Activated naive CD8-positive, alpha-beta T cell treated with anti-CD3 and anti-CD28 coated beads, Interleukin-2, amount 50 U/mL, for 24 hours (primary cell): Measurements from ENCODE around the gene CMIP.

Experiments used
- ATAC-seq: fragments of 150-1000 bp; cut with Tn5 transposase; one replicate; pipeline ENCODE4 v1.10.0; 2021
- DNase-seq: peaks from one replicate; pipeline ENCODE4 v3.0.0; 2021
- H3K27ac Mint-ChIP-seq: one replicate; pipeline ENCODE4 v1.8.0; 2021; ENCODE audit warnings: mild to moderate bottlenecking, mixed read lengths
- H3K27me3 Mint-ChIP-seq: one replicate; pipeline ENCODE4 v1.8.0; 2021; ENCODE audit warnings: mixed read lengths
- H3K36me3 Mint-ChIP-seq: one replicate; pipeline ENCODE4 v1.8.0; 2021; ENCODE audit warnings: low read depth, mixed read lengths
- H3K4me1 Mint-ChIP-seq: one replicate; pipeline ENCODE4 v1.8.0; 2021; ENCODE audit warnings: mixed read lengths
- H3K4me3 Mint-ChIP-seq: one replicate; pipeline ENCODE4 v1.8.0; 2021; ENCODE audit warnings: mild to moderate bottlenecking, moderate library complexity, mixed read lengths
- H3K9me3 Mint-ChIP-seq: one replicate; pipeline ENCODE4 v1.8.0; 2021; ENCODE audit warnings: mixed read lengths

Gene CMIP

DNA sequence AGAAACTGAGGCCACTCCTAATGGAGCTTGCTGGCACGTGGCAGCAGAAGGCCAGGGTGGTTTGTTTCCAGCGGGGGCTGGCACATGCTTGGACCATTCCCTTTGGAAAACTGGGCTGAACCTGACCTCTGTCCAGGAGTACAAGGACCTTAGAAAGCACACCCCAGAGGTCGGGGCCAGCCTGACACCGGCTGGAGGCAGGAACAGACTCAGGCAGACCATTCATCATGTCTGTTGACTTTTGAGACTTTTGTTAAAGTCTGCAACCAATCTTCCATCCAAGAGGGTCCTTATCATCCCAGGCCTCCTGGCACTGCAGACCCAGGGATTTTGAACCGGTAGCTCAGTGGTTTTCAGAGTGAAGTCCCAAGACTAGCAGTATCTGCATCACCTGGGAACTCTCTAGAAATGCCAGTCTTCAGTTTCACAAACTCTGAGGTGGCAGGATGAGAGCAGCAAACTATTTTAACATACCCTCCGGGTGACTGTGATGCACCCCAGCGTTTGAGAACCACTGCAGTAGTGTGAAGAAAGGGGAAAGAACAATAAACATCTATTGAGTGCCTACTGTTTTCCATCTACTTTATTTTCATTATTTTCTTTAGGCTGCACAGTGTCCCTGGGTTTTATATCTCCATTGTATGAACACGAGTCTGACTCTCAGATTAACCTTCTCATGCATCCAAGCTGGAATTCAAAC is 189.2 kb downstream of the CMIP start:
- Mint-ChIP-seq H3K27me3 (no peaks in the 10 kb centered on the region), H3K9me3 (no peaks in the 10 kb centered on the region), H3K36me3 (no peaks in the 10 kb centered on the region), H3K27ac (peak overlapping the region; percentile 96), H3K4me1 (peaks cover 64% of the 10 kb centered on the region), H3K4me3 (no peak overlapping the region)
- ATAC-seq: no peak
- no peak for DNase-seq

DNA sequence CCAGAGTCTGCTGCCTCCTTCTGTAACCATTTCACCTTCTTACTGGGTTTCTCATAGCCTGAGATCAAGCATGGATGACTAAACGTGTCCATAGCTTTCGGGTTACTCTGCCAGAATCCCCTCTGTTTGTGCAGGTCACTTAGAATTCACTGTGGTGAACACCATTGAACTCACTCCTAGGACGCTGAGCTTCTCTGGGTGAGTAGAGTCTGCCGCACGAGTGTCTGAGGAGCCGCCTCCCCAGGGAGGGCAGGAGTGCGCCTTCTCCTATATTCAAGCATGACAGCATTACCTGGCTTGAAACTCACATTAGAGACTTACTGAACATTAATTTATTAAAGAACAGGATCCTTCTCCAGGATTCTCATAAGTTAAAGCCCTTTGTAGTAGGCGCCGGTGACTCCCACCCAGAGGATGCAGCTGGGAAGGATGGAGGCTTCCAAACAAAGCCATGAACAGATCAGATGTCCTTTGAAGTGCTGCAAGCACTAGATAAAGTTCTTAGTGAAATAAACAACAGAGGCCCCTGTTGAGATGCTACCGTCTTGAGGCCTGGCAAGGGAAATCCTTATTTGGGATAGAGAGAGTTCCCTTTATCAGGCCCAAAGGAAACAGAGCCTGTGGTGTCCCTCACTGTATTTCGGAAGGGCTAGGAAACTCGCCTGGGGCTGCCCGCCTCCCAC is 189.9 kb downstream of the CMIP start:
- H3K9me3 Mint-ChIP-seq: no peaks in the 10 kb centered on the region
- H3K27ac Mint-ChIP-seq: peak overlapping the region; percentile 96
- H3K4me1 Mint-ChIP-seq: peaks cover 60% of the 10 kb centered on the region
- no peaks in the 10 kb centered on the region for H3K36me3 Mint-ChIP-seq
- no peak for ATAC-seq
- H3K27me3 Mint-ChIP-seq: no peaks in the 10 kb centered on the region
- no peak for DNase-seq
- H3K4me3 Mint-ChIP-seq: peak overlapping the region; percentile 17

DNA sequence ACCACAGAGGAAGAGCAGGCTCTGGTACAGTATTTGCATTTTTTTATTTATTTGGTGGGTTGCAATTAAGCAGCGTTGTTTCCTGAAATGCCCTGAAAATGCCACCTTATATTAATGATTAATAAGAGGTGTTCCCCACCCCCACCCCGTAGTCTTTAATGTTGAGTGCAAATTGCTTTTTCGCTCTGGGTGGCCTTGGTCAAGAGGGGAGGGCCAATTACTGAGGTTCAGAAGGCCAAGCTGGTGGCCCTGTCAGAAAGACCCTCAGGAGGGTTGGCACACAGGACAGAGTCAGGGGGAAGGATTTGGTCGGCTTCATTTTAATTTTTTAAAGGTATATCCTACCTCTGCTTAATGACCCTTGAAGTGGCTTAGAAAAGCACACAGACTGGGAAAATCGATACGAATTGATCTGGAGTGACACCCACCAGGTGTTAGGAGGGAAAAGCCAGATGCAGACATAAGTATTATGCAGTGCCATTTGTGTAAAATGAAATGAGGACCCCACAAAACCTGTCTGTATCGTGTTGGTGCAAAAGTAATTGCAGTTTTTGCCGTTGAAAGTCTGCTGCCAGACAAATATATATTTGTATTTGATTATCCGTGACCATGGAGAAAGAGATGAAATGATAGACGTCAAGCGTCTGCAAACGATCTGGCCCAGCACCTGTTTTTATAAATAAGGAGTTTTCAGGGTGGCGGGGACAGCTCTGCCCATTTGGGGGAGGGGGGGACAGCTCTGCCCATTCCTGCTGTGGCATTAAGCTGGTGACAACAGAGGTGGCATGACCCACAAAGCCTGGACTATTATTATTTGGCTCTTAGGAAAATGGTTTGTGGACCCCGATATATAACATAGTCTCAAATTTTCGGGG is 190.7 kb downstream of the CMIP start:
- H3K27ac Mint-ChIP-seq: no peak overlapping the region
- no peaks in the 10 kb centered on the region for H3K27me3 Mint-ChIP-seq
- no peak for DNase-seq
- ATAC-seq: no peak
- H3K9me3 Mint-ChIP-seq: no peaks in the 10 kb centered on the region
- H3K4me1 Mint-ChIP-seq: peaks cover 53% of the 10 kb centered on the region
- no peak overlapping the region for H3K4me3 Mint-ChIP-seq
- H3K36me3 Mint-ChIP-seq: no peaks in the 10 kb centered on the region

DNA sequence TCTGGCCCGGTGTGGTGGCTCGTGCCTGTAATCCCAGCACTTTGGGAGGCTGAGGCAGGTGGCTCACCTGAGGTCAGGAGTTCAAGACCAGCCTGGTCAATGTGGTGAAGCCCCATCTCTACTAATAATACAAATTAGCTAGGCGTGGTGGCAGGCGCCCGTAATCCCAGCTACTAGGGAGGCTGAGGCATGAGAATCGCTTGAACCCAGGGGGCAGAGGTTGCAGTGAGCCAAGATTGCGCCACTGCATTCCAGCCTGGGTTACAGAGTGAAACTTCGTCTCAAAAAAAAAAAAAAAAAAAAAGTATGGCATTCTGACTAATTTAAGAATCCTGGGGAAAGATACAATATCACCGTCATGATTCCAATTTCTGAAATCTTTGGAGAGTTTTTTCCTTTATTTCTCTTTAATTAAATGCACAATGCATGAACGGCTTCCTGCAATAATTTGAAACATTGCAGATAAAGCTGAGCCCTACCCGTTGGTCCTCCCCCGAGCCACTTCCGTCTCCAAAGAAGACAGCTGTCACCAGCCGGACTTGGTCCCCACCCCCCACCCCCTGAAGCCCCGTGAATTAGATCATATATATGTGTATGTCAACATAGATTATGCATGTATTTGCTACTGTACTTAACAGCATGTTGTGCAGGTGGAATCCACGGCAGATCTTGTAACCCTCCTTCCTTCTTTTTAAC is 191.8 kb downstream of the CMIP start:
- Mint-ChIP-seq H3K27me3 (no peaks in the 10 kb centered on the region), H3K9me3 (no peaks in the 10 kb centered on the region), H3K36me3 (no peaks in the 10 kb centered on the region), H3K27ac (no peak overlapping the region), H3K4me3 (no peak overlapping the region), H3K4me1 (peaks cover 41% of the 10 kb centered on the region)
- ATAC-seq: no peak
- DNase-seq: no peak

DNA sequence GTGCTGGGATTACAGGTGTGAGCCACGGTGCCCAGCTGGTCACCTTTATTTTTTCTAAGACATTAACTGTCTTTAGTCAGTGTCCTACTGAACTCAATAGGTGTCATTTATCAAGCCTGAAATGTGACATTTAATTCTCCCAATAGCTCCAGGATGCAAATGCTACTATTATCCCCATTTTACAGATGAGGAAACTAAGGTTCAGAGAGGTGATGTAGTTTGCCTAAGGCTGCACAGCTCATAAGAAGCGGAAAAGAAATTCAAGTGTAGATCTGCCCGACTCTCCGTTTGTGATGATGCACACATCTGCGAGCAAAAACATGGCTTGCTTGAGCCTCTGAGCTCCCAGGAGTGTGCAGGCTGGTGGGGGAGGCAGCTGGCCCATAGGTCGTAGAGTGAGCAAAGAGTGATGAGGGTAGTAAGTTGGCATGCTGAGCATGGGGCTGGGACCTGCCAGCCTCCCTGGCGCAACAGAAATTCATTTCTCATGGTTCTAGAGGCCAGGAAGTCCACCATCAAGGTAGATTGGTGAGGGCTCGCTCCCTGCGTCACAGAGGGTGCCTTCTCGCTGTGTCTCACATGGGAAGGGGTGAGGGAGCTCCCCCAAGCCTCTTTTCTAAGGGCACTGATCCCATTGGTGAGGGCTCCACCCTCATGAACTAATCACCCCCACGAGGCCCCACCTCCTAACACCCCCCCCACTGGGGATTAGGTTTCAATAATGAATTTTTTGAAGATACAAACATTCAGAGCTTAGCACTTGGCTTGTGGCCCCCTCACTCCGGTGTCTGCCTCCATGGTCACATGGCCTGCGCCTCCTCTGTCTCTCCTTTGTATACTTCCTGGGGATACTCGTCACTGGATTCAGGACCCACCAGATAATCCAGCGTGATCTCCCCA is 193.0 kb downstream of the CMIP start:
- DNase-seq (no peak), ATAC-seq (no peak)
- H3K9me3 Mint-ChIP-seq: no peaks in the 10 kb centered on the region
- H3K4me3 Mint-ChIP-seq: no peak overlapping the region
- no peak overlapping the region for H3K27ac Mint-ChIP-seq
- no peaks in the 10 kb centered on the region for H3K27me3 Mint-ChIP-seq
- no peaks in the 10 kb centered on the region for H3K36me3 Mint-ChIP-seq
- H3K4me1 Mint-ChIP-seq: peaks cover 39% of the 10 kb centered on the region

DNA sequence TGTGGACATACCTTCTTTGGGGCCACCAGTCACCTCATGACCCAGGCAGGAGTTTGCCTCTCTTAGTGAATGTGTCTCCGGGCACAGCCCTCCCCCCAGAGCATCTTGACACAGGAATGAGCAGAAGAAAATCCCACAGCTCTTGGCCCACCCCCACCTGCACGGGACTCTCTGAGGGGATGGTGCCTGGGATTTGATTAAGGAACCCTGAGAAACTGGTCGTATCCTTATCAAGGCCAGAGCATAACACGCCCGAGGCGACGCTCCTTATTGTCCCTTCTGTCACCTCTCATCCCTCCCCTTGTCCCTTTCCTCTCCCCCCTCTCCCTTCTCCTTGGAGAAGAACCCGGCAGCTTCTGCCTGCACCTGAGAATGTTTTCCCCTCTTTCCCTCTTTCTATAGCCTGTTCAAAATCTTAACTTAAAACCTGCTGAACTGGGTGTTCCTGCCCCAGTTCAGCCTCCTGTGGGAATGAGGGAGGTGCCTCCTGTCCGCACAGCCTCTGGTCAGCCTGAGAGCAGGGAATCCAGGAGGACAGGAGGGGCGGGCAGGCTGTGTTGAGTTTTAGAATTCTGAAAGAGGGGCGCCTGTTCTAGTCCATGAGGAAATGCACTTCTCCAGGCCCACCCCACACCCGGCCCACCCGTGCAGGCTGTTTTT is 193.8 kb downstream of the CMIP start:
- DNase-seq (no peak), ATAC-seq (no peak)
- Mint-ChIP-seq H3K27me3 (no peaks in the 10 kb centered on the region), H3K9me3 (no peaks in the 10 kb centered on the region), H3K4me1 (peaks cover 31% of the 10 kb centered on the region), H3K4me3 (no peak overlapping the region), H3K27ac (no peak overlapping the region), H3K36me3 (no peaks in the 10 kb centered on the region)

DNA sequence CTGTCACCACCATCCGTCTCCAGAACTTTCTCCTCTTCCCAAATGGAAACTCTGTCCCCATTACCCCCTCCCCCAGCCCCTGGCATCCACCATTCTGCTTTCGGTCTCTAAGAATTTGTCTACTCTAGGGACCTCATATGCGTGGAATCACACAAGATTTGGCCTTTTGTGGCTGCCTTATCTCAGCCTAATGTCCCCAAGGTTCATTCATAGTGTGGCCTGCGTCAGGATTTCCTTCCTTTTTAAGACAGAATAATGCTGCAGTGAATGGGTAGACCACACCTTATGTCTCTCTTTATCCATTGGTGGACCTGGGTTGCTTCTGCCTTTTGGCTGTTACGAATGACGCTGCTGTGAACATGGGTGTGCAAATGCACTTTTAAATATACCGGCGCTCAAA is 194.7 kb downstream of the CMIP start:
- no peaks in the 10 kb centered on the region for H3K36me3 Mint-ChIP-seq
- peaks cover 22% of the 10 kb centered on the region for H3K4me1 Mint-ChIP-seq
- ATAC-seq (no peak), DNase-seq (no peak)
- H3K4me3 Mint-ChIP-seq: no peak overlapping the region
- no peaks in the 10 kb centered on the region for H3K9me3 Mint-ChIP-seq
- no peak overlapping the region for H3K27ac Mint-ChIP-seq
- H3K27me3 Mint-ChIP-seq: no peaks in the 10 kb centered on the region

DNA sequence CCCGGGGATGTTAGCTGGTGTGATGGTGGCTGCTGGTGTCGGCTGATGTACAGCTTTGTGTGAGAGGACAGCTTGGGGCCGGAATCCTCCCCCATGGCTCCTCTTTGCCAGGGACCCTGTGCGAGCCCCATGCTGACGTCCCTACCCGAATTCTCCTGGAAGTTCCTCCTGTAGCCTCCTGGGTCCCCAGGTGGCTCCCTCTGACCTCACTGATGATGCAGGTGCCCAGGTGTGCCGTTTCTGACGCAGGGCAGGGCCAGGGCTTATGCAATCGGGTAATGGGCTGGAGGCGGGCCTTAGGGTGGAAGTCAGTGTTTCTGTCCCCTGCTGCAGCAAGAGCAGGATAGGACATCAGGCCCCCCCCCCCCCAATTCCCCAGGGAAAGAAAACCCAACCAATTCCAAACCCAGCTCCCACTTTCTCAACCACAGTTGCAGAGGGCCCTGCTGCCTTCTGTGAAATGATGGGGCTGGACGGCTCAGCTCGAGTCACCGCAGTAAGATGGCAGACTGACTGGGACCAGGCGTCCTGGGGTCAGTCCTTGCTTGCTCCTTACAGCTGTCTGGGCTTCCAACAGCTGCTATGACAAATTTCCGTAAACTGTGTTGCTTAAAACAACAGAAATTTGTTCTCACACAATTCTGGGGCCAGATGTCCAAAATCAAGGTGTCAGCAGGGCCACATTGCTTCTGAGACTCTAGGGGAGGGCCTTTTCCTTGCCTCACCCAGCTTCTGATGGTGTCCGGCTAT is 195.5 kb downstream of the CMIP start:
- ATAC-seq: no peak
- Mint-ChIP-seq H3K4me3 (no peak overlapping the region), H3K27me3 (no peaks in the 10 kb centered on the region), H3K4me1 (peaks cover 16% of the 10 kb centered on the region), H3K36me3 (no peaks in the 10 kb centered on the region), H3K9me3 (no peaks in the 10 kb centered on the region), H3K27ac (no peak overlapping the region)
- DNase-seq: no peak

DNA sequence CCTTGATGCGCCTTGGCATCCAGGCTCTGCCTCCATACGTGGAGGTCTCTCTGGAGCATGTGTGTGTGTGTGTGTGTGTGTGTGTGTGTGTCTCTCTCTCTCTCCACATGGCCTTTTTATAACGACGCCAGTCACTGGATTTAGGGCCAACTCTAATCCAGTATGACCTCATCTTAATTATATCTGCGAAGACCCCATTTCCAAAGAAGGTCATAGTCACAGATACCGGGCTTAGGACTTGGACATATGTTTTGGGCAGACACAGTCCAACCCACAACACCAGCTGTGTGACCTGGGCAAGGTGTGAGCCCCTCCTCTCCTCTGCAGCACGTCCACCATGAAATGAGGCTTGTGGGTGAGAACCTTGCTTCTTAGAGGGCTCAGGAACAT is 196.1 kb downstream of the CMIP start:
- Mint-ChIP-seq H3K4me3 (no peak overlapping the region), H3K4me1 (peaks cover 16% of the 10 kb centered on the region), H3K27ac (no peak overlapping the region), H3K9me3 (no peaks in the 10 kb centered on the region), H3K36me3 (no peaks in the 10 kb centered on the region), H3K27me3 (no peaks in the 10 kb centered on the region)
- ATAC-seq: no peak
- DNase-seq: no peak

DNA sequence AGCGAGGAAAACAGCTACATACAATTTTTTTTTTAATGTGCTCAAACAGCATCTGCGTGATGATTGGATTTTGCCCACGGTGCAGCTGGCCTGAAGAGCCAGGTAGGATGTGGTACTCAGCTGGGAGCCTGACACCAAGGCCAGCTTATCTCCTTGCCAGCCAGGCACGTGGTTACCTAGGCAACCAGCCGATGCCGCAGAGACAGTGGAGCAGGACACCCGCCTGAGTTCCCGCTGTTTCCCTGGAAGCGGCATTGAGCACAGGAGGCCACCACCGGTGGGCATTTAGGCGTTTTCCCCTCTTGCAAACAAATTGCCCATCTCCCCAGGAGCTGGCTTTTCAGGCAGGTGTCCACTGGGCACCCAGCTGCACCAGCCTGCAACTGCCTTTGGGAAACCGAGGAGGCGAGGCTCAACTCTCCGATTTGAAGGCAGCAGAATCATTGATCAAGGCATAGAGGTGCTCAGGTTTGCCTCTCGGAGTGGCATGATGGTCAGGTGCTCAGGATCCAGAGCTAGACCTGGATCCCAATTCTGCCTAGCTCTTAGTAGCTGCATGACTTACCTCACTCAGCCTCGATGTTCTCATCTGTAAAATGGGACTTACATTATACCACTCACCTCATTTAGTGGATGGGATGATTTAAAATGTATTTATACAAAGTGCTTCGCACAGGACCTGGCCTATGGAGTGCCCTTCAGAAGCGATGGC is 196.9 kb downstream of the CMIP start:
- Mint-ChIP-seq H3K9me3 (no peaks in the 10 kb centered on the region), H3K27me3 (no peaks in the 10 kb centered on the region), H3K4me1 (peaks cover 16% of the 10 kb centered on the region), H3K4me3 (no peak overlapping the region), H3K27ac (no peak overlapping the region), H3K36me3 (no peaks in the 10 kb centered on the region)
- ATAC-seq (no peak), DNase-seq (no peak)

DNA sequence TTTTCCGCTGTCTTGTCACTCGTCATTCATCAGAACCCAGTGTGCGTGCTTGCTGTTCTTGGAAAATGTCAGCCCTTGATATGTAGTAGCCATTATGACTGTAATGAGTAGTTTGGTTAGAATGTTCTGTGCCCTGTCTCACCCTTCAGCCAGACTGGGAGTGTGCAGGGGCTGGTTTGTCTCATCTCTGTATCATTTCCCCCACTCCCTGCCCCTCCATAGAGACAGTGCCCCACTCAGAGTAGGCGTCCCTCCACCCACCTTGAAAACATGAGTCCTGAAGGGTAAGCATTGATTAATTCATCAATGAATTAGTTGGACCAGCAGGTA is 197.5 kb downstream of the CMIP start:
- Mint-ChIP-seq H3K36me3 (no peaks in the 10 kb centered on the region), H3K27me3 (no peaks in the 10 kb centered on the region), H3K4me1 (peaks cover 15% of the 10 kb centered on the region), H3K27ac (peak overlapping the region; percentile 37), H3K4me3 (no peak overlapping the region), H3K9me3 (no peaks in the 10 kb centered on the region)
- ATAC-seq (peak; percentile 40), DNase-seq (no peak)

DNA sequence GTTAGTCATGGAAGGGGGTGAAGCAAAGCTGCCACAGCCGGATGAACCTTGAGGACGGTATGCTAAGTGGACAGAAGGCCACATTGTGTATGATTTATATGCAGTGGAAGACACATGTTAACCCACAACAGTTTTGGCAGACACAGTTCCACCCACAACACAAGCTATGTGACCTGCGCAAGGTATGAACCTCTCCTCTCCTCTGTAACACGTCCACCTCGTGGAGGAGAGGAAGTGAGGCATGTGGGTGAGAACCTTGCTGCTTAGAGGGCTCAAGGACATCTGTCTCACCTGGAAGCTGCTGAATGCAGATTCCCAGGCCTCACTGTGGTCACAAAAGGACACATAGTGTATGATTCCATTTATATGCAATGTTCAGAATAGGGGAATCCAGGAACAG is 198.3 kb downstream of the CMIP start:
- DNase-seq: no peak
- no peak for ATAC-seq
- Mint-ChIP-seq H3K9me3 (no peaks in the 10 kb centered on the region), H3K4me1 (peaks cover 13% of the 10 kb centered on the region), H3K4me3 (no peak overlapping the region), H3K36me3 (no peaks in the 10 kb centered on the region), H3K27ac (peak overlapping the region; percentile 44), H3K27me3 (no peaks in the 10 kb centered on the region)
